ENCODE measurements around the gene VAT1L.

DNA sequence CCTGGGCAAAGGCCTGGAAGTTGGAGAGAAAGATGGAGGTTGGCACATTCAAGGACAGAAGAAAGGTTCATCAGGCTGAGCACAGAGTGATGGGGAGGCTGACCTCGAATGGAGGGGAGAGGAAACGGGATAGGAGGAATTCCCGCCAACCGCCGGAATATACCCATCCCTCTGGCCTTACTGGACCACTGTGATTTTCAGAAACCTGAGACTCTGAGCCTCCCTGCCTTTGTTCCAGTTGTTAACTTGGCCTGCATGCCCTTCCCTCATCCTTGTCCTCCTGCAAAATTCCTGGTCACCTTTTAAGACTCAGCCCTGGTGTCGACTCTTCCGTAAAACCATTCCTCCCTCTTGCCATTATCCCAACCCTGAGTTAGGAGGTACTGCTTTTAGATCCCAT is 107.6 kb downstream of the VAT1L start:
- no peak for TF ChIP-seq EZH2 (IDR thresholded peaks at IDR 0.05; ENCODE audit: borderline replicate concordance, low read length)
- TF ChIP-seq, protein P1, sequence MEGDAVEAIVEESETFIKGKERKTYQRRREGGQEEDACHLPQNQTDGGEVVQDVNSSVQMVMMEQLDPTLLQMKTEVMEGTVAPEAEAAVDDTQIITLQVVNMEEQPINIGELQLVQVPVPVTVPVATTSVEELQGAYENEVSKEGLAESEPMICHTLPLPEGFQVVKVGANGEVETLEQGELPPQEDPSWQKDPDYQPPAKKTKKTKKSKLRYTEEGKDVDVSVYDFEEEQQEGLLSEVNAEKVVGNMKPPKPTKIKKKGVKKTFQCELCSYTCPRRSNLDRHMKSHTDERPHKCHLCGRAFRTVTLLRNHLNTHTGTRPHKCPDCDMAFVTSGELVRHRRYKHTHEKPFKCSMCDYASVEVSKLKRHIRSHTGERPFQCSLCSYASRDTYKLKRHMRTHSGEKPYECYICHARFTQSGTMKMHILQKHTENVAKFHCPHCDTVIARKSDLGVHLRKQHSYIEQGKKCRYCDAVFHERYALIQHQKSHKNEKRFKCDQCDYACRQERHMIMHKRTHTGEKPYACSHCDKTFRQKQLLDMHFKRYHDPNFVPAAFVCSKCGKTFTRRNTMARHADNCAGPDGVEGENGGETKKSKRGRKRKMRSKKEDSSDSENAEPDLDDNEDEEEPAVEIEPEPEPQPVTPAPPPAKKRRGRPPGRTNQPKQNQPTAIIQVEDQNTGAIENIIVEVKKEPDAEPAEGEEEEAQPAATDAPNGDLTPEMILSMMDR (IDR thresholded peaks at IDR 0.05; ENCODE audit: low read length), result no peak

Measured in OCI-LY1 (cell line).